HG02642 (cell line): ENCODE results near the gene PACSIN1.

ENCODE experiments used
- ATAC-seq: cut with Tn5 transposase; IDR thresholded peaks from one replicate; pipeline ENCODE4 v1.9.1; 2021; ENCODE audit warnings: mild to moderate bottlenecking; ENCODE audit not compliant: unreplicated experiment, poor library complexity

Gene PACSIN1

GRCh38 chr6:34525431-34526175 is 59.7 kb downstream of the PACSIN1 start:
- ATAC-seq, result no peak

GRCh38 chr6:34526241-34526972 is 60.5 kb downstream of the PACSIN1 start:
- no peak for ATAC-seq

GRCh38 chr6:34526992-34527728 is 61.3 kb downstream of the PACSIN1 start:
- peak; percentile 83 for ATAC-seq

GRCh38 chr6:34527751-34528670 is 62.1 kb downstream of the PACSIN1 start:
- ATAC-seq, result no peak

GRCh38 chr6:34528996-34529664 is 63.3 kb downstream of the PACSIN1 start:
- no peak for ATAC-seq

- no peak for ATAC-seq
Measured at GRCh38 chr6:34529665-34530327, 63.9 kb downstream of the PACSIN1 start.

GRCh38 chr6:34530753-34531365 is 65.0 kb downstream of the PACSIN1 start:
- ATAC-seq, result no peak

GRCh38 chr6:34531580-34532201 is 65.8 kb downstream of the PACSIN1 start:
- ATAC-seq, result no peak

- no peak for ATAC-seq
Measured at GRCh38 chr6:34532230-34532629, 66.4 kb downstream of the PACSIN1 start.

GRCh38 chr6:34534146-34534545 is 68.3 kb downstream of the PACSIN1 start:
- ATAC-seq, result no peak

GRCh38 chr6:34534656-34535055 is 68.8 kb downstream of the PACSIN1 start:
- ATAC-seq, result no peak

- no peak for ATAC-seq
Measured at GRCh38 chr6:34535199-34535598, 69.3 kb downstream of the PACSIN1 start.

GRCh38 chr6:34535646-34536045 is 69.8 kb downstream of the PACSIN1 start:
- no peak for ATAC-seq

GRCh38 chr6:34536251-34536958 is 70.5 kb downstream of the PACSIN1 start:
- ATAC-seq, result no peak

GRCh38 chr6:34536959-34537848 is 71.3 kb downstream of the PACSIN1 start:
- no peak for ATAC-seq

GRCh38 chr6:34537922-34538550 is 72.2 kb downstream of the PACSIN1 start:
- no peak for ATAC-seq
